GM19324 (cell line): ENCODE data around the gene ADAMTS14.
"Not testable (repeated sequence)": the region's sequence is repeated elsewhere in the genome, so short reads cannot be mapped to it uniquely, and the experiment has no call there.

Experiments used
- ATAC-seq: cut with Tn5 transposase; IDR thresholded peaks from one replicate; pipeline ENCODE4 v1.9.1; 2021; ENCODE audit warnings: mild to moderate bottlenecking, moderate library complexity; ENCODE audit not compliant: unreplicated experiment, low FRiP score

ADAMTS14 gene

GRCh38 chr10:70761727-70762350, 89.5 kb downstream of the ADAMTS14 start:
- no peak for ATAC-seq

- no peak for ATAC-seq
Observed at GRCh38 chr10:70762441-70763175, 90.3 kb downstream of the ADAMTS14 start.

DNA sequence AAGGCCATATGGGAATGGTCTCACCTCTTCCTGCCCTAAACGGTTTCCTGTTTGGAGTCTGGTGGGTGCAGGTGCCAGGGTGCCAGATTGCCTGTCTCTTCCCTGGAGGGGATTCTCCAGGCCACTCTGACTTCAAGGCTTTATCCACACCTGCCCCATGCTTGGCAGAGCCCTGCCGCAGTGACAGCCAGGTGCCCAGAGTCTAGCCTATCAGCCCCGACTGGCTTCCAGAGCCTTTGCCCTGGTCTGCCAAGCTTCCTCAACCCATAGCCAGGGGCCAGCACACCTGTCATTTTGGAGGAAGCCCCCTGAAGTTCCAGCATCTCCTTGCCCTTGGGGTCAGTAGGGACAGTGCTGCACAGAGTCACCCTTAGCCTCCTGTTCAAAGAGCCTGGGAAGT, 91.3 kb downstream of the ADAMTS14 start:
- no peak for ATAC-seq

DNA sequence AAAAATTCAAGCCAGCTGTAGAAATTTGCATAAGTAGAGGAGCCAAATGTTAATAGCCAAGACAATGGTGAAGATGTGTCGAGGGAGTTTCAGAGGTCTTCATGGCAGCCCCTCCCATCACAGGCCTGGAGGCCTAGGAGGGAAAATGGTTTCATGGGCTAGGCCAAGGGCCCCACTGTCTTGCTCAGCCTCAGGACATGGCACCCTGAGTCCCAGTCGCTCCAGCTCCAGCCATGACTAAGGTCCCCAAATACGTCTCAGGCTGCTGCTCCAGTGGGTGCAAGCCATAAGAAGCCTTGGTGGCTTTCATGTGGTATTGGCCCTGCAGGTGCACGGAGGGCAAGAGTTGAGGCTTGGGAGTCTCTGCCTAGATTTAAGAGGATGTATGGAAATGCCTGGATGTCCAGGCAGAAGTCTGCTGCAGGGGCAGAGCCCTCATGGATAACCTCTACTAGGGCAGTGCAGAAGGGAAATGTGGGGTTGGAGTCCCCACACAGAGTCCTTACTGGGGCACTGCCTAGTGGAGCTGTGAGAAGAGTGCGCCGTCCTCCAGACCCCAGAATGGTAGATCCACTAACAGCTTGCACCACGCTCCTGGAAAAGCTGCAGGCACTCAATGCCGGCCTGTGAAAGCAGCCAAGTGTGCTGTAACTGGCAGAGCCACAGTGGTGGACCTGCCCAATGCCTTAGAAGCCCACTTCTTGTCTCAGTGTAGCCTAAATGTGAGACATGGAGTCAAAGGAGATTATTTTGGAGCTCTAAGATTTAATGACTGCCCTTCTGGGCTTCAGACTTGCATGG, 93.7 kb downstream of the ADAMTS14 start:
- ATAC-seq = no peak

DNA sequence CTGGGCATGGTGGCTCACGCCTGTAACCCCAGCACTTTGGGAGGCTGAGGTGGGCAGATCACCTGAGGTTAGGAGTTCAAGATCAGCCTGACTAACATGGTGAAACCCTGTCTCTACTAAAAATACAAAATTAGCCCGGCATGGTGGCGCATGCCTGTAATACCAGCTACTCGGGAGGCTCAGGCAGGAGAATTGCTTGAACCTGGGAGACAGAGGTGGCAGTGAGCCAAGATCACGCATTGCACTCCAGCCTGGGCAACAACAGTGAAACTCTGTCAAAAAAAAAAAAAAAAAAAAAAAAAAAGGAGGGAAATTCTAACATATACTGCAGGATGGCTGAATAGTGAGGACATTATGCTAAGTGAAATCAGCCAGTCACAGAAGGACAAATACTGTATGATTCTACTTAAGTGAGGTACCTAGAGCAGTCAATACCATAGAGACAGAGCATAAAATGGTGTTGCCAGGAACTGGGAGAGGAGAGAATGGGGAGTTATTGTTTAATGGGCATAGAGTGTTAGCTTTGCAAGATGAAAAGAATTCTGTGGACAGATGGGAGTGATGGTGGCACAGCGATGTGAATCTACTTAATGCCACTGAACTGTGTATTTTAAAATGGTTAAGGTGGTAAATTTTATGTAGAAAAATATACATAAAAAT, 95.8 kb downstream of the ADAMTS14 start:
- not testable (repeated sequence) for ATAC-seq

DNA sequence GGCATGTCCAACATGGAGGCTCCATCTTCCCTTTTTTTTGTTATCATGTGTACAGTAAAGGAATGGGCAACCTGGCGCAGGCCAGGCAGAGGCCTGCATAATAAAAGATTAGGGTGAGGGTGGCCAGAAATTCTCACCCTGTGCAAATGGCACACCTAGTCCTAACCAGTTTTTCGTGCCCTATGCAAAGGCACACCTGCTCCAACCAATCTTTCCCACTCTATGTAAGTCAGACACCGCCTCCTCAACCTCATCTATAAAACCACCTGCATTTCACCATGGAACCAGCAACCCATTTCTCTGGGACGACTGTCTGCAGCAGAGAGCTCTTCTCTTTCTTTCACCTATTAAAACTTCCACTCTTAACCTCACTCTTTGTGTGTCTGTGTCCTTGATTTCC, 96.8 kb downstream of the ADAMTS14 start:
- ATAC-seq = no peak

GRCh38 chr10:70770001-70770400, 97.7 kb downstream of the ADAMTS14 start:
- ATAC-seq = no peak

DNA sequence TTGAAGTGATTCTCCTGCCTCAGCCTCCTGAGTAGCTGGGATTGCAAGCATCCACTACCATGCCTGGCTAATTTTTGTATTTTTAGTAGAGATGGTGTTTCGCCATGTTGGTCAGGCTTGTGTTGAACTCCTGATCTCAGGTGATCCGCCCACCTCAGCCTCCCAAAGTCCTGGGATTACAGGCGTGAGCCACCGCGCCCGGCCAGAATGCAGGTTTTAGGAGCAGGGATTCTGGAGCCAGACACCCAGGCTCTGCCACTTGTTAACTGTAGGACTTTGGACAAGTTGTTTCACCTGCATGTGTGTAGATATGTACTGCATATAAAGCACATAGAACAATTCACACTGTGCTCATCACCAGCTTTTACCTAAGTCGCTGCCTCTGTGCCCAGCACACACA, 98.2 kb downstream of the ADAMTS14 start:
- not testable (repeated sequence) for ATAC-seq

DNA sequence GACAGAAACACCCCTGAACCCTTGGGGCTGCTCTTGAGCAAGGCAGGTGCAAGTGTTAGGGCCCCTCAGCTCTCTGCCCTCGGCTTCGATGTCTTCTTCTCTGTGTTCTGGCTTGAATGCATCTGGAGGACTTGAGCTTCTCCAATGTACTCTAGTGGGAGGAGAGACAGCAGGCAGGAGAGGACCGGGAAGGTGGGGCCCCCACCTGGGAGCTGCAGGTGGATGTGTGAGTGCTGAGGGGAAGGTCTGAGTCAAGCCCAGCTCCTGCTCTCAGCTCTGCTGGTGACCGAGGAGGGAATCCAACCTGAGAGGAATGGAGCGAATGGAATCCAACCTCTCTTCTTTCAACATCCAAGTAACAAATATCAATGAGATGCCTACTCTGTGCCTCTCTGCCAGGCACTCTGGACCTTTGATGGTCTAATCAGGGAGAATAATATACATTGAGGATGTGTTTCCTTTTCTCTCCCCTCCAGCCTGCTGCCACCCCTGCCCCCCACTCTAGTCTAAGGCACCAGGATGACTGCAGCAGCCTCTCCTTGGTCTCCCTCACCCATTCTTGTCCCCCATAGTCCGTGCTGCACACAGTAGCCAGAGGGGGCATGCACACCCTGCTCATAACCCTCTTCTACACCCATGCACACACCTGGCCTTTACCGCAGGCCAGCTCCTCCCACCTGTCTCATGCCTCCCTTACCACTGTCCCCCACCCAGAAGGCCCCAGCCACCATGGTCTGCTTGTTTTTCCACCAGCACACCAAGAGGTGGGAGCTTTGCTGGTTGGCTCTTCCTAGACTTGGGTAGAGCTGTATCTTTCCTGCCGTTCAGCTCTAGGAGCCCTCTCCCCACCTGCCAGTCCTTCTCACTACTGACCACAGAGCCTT, 99.2 kb downstream of the ADAMTS14 start:
- ATAC-seq = no peak

- no peak for ATAC-seq
Observed at GRCh38 chr10:70772627-70773026, 100.3 kb downstream of the ADAMTS14 start.

DNA sequence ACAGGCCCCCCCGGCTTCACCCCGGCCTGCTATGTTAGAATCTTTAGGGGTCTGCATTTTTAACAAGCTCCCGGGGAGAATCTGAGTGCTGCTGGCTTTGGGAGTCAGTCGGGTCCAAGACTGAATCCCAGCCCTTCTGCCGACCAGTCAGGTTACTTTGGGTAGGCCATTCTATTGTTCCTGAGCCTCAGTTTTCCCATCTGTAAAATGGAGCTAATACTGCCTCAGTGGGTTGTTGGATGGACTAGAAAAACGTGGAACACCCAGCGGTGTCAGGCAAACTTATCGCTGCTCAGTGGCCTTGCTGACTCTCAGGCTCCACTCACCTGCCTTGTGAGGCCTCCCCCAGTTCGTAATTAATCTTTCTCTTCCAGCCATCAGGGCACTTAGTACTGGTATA, 101.2 kb downstream of the ADAMTS14 start:
- ATAC-seq = no peak

DNA sequence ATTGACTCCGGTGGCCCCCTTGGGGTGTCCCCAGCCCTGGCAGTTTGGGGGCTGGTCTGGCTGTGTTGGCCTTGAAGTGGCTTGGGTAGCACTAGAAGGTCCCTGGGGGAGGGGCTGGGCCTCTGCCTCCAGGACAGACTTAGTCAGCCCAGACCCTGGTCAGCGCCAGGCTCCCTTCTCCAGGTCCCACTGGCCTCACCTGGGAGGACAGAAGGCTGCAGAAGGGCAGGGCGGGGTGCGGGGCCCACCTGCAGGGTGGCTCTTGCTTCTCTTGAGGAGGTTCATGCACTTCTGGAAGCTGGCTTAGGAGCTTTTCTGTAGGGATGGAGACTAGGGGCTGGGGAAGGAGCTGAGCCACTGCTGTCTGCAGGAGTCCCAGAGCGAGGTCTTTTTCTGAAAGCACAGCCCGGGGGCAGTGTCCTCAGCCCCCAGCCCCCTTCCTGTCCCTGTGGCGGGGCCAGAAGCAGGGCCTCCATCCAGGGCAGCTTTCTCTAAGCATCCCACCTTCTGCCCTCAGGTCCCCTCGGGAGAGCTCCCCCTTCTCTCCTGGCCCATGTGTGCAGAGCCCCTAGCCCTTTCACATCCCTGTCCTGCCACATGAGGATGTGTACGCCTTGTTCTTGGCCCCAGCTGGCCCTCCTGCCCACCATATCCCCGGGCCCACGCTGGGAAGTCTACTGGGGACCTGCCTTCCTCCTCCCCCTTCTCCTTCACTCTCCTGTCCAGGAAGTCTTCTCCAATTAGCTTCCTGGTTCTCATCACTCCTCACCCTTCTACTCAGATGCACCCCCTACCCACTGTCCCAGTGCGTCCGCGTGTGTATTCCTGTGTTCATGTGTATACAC, 101.9 kb downstream of the ADAMTS14 start:
- no peak for ATAC-seq

DNA sequence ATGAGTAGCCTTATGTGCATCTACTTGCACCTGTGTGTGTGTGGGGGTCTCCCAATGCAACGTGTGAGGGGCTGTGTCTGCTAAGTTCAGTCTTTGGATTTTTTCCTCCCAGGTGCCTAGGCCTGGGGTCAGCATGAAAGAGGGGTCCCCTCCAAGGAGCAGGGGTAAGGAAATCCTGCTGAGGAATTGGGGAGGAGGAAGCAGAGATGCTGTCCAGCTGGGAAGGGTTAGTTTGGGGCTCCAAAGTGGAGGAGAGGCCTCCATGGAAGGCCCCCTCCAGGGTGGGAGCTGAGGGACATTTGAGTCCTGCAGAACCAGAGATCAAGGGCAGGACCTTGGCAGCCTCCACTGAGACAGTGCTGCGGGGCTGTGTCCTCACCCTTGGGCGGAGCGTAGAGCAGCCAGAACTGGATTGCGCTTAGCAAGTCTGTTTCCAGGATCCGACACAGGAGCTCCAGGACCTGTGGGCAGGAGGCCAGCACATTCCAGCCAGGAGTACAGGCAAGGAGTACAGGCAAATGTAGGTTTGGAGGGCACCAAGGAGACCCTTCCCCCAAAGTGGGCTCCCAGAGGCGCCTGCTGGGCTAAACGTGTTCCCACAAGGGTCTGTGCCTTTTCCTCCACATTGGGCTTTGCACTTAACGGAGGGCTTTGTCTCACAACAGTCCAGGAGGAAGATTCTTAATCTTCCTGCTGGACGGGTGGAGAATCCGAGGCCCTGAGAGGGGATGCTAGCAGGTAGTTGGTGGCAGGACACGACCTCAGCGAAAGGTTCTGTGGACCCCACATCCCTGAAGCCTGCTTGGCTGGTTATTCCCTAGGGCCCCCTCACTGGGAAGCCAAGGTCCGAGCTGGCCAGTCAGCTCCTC, 102.7 kb downstream of the ADAMTS14 start:
- ATAC-seq = no peak

DNA sequence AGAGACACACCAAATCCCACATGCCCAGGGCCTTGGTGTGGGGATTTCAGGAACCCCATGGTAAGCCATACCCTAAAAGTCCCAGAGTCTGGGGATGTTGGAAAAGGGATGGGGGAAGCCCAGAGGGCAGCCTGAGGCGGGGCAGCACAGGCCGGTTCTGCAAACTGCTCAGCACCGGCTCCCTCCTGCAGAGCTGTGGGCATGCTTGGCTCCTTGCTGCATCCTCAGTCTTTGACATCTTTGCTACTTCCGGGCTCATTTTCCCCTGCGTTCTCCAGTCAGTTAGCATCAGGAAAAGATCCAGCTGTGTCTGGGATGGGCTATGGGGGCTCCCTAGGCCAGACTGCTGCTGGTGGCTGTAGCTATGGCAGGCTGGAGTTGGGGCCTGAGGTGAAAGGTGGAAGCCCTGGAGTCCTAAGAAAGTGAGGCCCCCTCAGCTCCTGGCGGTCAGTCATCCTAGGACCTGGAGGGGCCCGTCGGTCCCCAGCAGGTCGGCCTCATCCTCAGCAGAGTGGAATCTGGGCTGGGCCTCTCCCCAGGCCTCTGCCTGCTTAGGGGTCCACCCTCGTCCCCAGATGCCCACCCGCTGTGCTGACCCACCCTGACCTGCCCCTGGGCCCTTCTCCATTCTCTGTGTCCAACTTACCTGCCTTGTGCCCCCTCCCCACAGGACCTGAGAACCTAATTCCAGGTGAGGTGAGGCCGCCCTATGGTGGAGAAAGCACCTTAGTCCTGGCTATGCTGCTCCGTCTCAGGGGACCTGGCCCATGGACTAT, 103.6 kb downstream of the ADAMTS14 start:
- no peak for ATAC-seq

GRCh38 chr10:70776455-70777005, 104.2 kb downstream of the ADAMTS14 start:
- ATAC-seq = no peak

GRCh38 chr10:70777063-70777875, 105.0 kb downstream of the ADAMTS14 start:
- no peak for ATAC-seq
